Measurements from ENCODE around the gene S1PR5.

- no peak for TF ChIP-seq CTCF (IDR thresholded peaks at IDR 0.05; ENCODE audit: low read depth, low read length, poor library complexity, severe bottlenecking)
- TF ChIP-seq EZH2phosphoT487 (IDR thresholded peaks at IDR 0.05; ENCODE audit: borderline replicate concordance, low read length), result no peak
Measured at GRCh38 chr19:10467104-10467706, 50.0 kb downstream of the S1PR5 start.

Data from DOHH2 (cell line).